Measurements from ENCODE around the gene TNRC18. TPM values are rescaled to one million over a fixed set of nuclear protein-coding genes. Genes with fewer than 3 reads are reported as not detected.
"Not testable (repeated sequence)": the region's sequence is repeated elsewhere in the genome, so short reads cannot be mapped to it uniquely, and the experiment has no call there.

Gene TNRC18
- total RNA-seq, 2 experiments from 2014 or later, result 43.8 to 44.2 TPM

DNA sequence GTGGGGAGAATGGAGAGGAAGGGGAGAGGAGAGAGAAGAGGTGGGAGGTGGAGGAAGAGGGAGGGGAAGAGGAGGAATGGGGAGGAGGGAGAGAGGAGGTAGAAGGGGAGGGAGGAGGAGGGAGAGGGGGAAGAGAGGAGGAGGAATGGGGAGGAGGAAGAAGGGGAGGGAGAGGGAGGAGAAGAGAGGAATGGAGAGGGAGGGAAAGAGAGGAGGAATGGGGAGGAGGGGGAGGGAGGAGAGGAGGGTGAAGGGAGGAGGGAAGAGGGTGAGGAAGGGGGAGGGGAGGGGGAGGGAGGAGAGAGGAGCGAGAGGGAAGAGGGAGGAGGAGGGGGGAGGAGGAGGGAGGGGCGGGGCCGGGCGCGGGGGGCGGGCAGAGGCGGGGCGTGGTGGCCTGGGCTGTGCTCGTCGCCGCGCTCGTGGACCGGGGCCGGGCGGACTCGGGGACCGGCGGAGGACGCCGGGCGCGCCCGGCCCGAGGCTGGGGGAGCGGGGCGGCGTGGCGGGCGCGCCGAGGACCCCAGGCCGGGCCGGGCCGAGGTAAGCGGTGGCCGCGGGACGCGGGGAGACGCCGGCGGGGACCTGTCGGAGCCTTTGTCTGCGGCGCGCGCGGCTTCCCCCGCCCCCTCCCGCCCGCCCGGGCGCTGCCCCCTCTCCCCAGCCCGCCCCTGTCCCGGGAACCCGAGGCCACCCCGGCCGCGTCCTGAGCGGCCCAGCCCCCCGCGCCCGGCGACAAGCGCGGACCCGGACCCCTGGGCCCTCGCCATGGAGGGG is 140.9 kb downstream of the TNRC18 start, which contains the start of gene SLC29A4:
Gene SLC29A4, plus strand, starts transcription at position 401 of the 774 bp plus-strand sequence. CDS start 4,874 bp downstream, outside the sequence.
- no peak within 1 kb of the TSS for H3K27ac Mint-ChIP-seq
- H3K4me3 Mint-ChIP-seq, result no peak within 1 kb of the TSS
- peaks cover 12% of the 10 kb centered on the region for H3K27me3 Mint-ChIP-seq
- H3K4me1 Mint-ChIP-seq (ENCODE audit: low read depth), result no peaks in the 10 kb centered on the region
- TF ChIP-seq CTCF (IDR thresholded peaks at IDR 0.05), result no peak
- DNase-seq (peak; percentile 22), ATAC-seq (peak; percentile 65)
- H3K36me3 Mint-ChIP-seq (ENCODE audit: low read depth), result no peaks in the 10 kb centered on the region
- CTCF ChIA-PET, result no interaction called here
- intact Hi-C loops (cut with micrococcal nuclease), result no loop called here
- H3K9me3 Mint-ChIP-seq, result no peaks in the 10 kb centered on the region
- POLR2A ChIA-PET, result no interaction called here

DNA sequence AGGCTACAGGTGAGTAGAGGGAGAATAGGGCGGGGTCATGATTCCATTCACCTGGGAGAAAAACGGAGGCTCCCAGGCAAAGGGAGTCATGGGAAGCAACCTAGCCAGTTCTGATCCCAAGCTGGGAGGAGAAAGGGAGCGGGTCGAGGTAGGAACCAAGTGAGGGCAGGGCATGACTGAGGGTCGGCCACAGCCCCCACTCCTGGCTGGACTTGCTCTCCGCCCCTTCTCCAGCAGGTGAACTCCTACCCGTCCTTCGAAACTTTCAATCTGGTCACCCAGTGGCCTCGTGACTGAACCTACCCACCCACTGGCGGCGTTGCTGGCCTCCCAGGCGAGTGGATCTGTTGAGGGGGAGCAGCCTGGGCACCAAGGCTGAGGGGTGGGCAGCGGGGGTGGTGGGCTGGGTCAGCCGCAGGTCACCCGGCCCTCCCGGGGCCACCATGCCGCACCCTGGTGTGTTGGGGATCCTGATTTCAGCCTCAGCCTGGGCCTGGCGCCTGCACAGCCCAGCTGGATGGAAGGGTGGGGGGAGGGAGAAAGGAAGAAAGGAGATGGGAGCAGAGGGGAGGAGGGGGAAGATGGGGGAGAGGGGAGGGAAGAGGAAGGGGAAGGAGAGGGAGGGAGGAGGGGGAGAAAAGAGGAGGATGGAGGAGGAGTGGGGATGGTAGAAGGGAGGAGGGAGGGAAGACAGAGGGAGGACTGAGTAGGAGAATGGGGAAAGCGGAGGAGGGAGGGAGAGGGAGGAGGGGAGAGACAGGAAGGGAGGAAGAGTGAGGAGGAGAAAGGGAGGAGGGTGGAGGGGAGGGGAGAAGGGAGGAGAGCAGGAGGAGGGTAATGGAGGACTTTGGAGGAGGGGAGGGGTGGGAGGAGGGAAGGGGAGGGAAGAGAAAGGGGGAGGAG is 141.8 kb downstream of the TNRC18 start:
- DNase-seq; ATAC-seq; H3K4me3 Mint-ChIP-seq; H3K4me1 Mint-ChIP-seq (ENCODE audit: low read depth); intact Hi-C loops (cut with micrococcal nuclease); CTCF ChIA-PET; H3K36me3 Mint-ChIP-seq (ENCODE audit: low read depth); POLR2A ChIA-PET; H3K9me3 Mint-ChIP-seq; H3K27ac Mint-ChIP-seq: not testable (repeated sequence)
- peaks cover 10% of the 10 kb centered on the region for H3K27me3 Mint-ChIP-seq

DNA sequence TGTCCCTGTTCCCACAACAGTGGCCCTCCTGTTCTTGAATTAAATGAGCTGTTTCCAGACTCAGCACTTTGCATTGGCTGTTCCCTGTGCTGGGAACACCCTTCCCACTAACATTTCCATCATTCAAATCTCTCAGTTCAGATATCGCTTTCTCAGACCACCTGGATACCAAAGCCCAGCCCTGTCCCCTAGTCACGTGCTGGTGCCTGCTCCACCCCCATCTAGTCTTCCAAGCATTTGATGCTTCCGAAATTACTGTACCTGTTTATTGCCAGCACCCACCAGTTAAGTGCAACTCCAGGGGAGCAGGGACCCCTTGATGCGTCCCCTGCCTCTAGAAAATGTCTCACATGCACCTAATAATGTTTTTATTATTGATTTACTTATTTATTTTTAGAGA is 143.9 kb downstream of the TNRC18 start:
- ChIA-PET POLR2A (no interaction called here), CTCF (interaction anchor here (1.2 kb wide), 1 partner anchor 39 kb away, joined by 3 read pairs; no protein-coding TSS in a partner anchor)
- Mint-ChIP-seq H3K27ac (no peak overlapping the region), H3K27me3 (peaks cover 7% of the 10 kb centered on the region), H3K4me3 (no peak overlapping the region), H3K9me3 (no peaks in the 10 kb centered on the region), H3K36me3 (ENCODE audit: low read depth) (no peaks in the 10 kb centered on the region), H3K4me1 (ENCODE audit: low read depth) (no peaks in the 10 kb centered on the region)
- intact Hi-C loops (cut with micrococcal nuclease), result no loop called here
- no peak for ATAC-seq
- DNase-seq, result no peak
- no peak for TF ChIP-seq CTCF (IDR thresholded peaks at IDR 0.05)

DNA sequence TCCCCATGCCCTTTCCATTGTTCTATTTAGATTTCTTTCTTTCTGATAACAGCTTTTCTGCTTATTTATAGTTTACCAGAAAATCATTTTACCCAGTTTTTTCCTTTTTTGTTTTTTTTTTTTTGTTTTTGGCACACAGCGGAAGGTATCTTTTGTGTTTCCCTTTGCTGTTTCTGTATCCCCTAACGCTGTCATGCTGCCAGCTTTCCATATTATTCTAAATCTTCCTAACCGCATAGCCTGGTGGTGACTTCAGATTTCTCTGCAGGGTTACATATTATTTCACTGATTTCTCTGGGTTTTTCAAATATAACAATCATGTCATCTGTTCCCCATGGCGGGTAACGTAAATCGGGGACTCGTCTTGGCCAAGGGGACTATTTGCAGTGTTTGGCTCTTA is 144.9 kb downstream of the TNRC18 start:
- POLR2A ChIA-PET, result interaction anchor here (0.6 kb wide), 1 partner anchor 52 kb away, joined by 3 read pairs; no protein-coding TSS in a partner anchor
- Mint-ChIP-seq H3K4me1 (ENCODE audit: low read depth) (no peaks in the 10 kb centered on the region), H3K9me3 (no peaks in the 10 kb centered on the region), H3K27ac (no peak overlapping the region), H3K4me3 (no peak overlapping the region), H3K27me3 (peaks cover 5% of the 10 kb centered on the region), H3K36me3 (ENCODE audit: low read depth) (no peaks in the 10 kb centered on the region)
- CTCF ChIA-PET, result interaction anchor here (1.1 kb wide), 1 partner anchor 39 kb away, joined by 3 read pairs; no protein-coding TSS in a partner anchor
- TF ChIP-seq CTCF (IDR thresholded peaks at IDR 0.05), result no peak
- ATAC-seq, result no peak
- intact Hi-C loops (cut with micrococcal nuclease), result no loop called here
- no peak for DNase-seq

DNA sequence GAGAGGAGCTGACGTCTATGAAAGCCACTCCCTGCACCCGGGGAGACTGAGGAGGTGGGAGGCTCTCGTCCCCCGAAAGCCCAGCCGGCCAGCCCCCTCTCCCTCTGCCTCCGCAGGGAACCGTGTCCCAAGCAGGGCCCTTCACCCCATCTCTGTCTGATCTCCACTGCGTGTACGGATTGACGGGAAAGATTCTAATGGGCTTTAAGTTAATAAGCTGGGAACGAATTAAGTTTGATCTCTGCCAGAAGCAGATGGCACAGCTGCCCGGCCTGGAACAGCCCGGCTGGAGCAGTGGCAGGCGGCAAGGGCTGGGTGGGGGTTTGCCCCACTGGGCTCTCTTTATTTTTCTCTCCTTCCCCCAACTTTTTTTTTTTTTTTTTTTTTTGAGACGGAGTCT is 147.0 kb downstream of the TNRC18 start:
- TF ChIP-seq CTCF (IDR thresholded peaks at IDR 0.05), result no peak
- Mint-ChIP-seq H3K9me3 (no peaks in the 10 kb centered on the region), H3K4me1 (ENCODE audit: low read depth) (no peaks in the 10 kb centered on the region), H3K27me3 (peaks cover 6% of the 10 kb centered on the region), H3K4me3 (no peak overlapping the region), H3K36me3 (ENCODE audit: low read depth) (no peaks in the 10 kb centered on the region), H3K27ac (no peak overlapping the region)
- intact Hi-C loops (cut with micrococcal nuclease), result no loop called here
- POLR2A ChIA-PET, result no interaction called here
- ATAC-seq (no peak), DNase-seq (no peak)
- CTCF ChIA-PET, result no interaction called here

- H3K4me3 Mint-ChIP-seq; CTCF ChIA-PET; POLR2A ChIA-PET; H3K9me3 Mint-ChIP-seq; H3K27me3 Mint-ChIP-seq; DNase-seq; H3K36me3 Mint-ChIP-seq (ENCODE audit: low read depth); H3K27ac Mint-ChIP-seq; intact Hi-C loops (cut with micrococcal nuclease); H3K4me1 Mint-ChIP-seq (ENCODE audit: low read depth); ATAC-seq: not testable (repeated sequence)
Observed at GRCh38 chr7:5276123-5276522, 147.5 kb downstream of the TNRC18 start.

- H3K27me3 Mint-ChIP-seq; H3K27ac Mint-ChIP-seq; ATAC-seq; H3K9me3 Mint-ChIP-seq; H3K36me3 Mint-ChIP-seq (ENCODE audit: low read depth); H3K4me1 Mint-ChIP-seq (ENCODE audit: low read depth); intact Hi-C loops (cut with micrococcal nuclease); H3K4me3 Mint-ChIP-seq; POLR2A ChIA-PET; DNase-seq; CTCF ChIA-PET: not testable (repeated sequence)
Observed at GRCh38 chr7:5275510-5275909, 148.1 kb downstream of the TNRC18 start.

- H3K27ac Mint-ChIP-seq; H3K4me3 Mint-ChIP-seq; H3K27me3 Mint-ChIP-seq; H3K4me1 Mint-ChIP-seq (ENCODE audit: low read depth); DNase-seq; POLR2A ChIA-PET; intact Hi-C loops (cut with micrococcal nuclease); CTCF ChIA-PET; H3K9me3 Mint-ChIP-seq; ATAC-seq; H3K36me3 Mint-ChIP-seq (ENCODE audit: low read depth): not testable (repeated sequence)
Observed at GRCh38 chr7:5274985-5275431, 148.6 kb downstream of the TNRC18 start.
